ENCODE data around the gene SLC39A5.
"Not testable (repeated sequence)": the region's sequence is repeated elsewhere in the genome, so short reads cannot be mapped to it uniquely, and the experiment has no call there.

SLC39A5 gene, protein sequence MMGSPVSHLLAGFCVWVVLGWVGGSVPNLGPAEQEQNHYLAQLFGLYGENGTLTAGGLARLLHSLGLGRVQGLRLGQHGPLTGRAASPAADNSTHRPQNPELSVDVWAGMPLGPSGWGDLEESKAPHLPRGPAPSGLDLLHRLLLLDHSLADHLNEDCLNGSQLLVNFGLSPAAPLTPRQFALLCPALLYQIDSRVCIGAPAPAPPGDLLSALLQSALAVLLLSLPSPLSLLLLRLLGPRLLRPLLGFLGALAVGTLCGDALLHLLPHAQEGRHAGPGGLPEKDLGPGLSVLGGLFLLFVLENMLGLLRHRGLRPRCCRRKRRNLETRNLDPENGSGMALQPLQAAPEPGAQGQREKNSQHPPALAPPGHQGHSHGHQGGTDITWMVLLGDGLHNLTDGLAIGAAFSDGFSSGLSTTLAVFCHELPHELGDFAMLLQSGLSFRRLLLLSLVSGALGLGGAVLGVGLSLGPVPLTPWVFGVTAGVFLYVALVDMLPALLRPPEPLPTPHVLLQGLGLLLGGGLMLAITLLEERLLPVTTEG

DNA sequence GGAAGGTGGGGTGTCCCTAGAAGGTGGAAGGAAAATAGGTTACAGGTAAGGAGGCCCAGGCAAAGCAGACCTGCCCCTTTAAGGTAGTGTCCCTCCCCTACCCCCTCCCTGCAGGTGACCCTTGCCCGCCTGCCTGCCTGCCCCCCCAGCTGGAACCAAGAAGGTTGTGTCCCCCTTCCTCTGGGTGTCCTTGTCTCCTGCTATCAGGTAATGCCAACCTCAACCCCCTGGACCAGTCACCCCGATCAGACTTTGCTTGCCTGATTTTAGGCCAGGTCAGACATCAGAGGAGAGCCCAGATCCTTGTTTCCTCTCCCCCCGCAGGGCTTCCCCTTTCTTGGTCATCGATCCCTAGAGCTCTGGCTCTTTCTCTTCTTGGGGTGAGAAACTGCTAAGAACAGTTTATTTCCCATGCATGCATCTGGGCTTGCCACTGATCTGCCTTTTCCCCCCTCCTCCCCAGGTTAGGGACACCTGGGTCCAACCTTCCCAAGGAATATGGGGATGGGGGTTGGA, at the start of gene SLC39A5:
Gene SLC39A5, plus strand, starts transcription at position 136 of the 516 bp plus-strand sequence. CDS start 1,224 bp downstream, outside the sequence.
- no peak for DNase-seq

DNA sequence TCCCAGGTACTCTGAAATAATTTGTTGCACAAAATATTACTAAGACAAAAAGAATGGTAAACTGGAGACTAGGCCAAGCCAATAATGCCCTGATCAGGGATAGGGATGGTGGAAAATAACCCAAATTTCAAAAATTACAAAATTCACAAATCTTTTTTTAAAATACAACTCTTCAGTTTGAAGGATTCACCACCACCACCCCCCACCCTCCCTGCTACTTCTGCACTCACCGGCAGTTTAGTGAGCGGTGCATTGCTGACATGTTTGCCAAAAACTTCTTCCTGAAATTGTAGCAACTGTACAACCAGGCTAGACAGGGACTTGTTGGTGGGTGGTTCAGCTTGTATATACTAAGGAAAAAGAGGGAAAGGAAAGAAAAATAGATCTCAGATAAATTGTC, 42.9 kb upstream of the SLC39A5 start:
- DNase-seq = no peak

DNA sequence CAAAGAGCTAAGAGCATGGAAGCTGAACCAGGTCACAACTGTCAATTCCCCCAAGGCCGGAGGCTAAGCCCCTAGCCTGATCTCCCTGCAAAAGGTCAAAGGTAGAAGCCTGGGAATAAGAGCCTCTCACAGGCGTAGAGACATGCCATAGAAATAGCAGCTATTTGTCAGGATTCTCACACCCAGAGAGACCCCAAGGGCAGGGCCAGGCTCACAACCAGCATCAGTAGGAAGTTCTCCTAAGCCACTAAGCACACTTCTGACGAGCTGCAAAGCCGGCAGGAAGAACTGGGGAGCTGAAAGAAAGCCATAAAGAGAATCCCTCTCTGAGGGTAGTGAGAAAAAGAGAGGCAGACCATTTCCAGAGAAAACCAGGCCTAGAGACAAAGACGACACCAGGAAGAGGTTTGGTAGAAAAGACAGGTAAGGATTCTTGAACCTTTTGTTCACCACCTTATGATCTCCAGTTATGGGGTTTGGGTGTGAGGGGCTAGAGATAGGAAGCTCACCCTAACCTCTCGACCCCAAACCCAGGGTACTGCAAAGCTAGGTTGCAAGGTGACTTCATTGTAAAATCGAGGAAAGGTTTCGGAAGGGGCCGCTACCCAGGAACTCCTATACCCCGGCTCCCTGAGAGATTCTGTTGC, 41.6 kb upstream of the SLC39A5 start:
- no peak for DNase-seq

DNA sequence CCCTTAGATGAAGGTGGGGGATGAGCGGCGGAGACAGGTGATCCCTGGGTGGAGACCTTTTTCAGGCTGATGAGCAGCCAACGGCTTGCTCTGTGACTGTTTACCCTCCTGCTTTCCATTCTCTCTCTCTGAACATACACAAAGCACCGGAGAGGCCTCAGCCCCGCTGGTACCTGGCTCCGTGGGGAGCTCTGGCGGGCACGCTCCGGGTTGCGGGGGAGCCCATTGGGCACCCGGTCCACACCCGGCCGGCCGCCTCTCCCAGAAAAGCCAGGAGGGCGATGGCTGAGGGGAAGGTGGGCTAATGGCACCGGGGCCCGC, 41.1 kb upstream of the SLC39A5 start:
- no peak for DNase-seq

DNA sequence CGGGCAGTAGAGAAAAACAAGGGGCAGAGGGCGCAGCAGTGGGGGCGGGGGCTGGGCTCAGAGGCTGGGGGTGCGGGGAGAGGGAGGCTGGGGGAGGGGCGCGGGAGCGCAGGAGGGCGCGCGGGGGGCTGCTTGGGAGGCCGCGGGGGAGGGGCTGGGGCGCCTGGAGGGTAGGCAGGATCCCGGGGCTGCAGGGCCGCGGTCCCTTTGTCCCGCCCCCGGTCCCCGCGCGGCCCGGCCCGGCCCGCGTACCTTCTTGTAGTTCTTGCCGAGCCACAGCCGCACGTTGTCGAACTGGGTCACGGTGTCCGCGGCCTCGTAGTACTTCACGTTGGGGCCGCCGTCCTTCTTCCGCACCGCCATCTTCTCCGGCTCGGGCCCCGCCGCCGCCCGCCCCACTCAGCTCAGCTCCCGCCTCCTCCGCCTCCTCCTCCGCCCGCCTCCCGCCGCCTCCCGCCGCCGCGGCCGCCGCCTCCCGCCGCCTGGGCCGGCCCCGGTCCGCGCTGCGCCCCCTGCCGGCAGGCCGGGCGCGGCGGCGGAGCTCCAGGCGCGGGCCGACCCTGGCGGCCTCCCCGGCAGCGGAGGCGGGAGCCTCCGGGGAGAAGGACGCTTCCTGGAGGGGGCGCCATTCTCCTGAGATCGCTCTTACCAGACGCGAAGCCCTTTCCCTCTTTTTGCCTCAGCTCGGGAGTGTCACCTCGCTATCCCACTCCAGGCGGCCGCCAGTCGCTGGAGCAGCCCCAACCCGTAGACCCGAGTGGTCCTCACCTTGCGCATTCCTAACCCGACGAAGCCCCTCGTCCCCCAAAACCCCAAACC, 40.5 kb upstream of the SLC39A5 start, which contains the start of gene SMARCC2:
Gene SMARCC2, minus strand, starts transcription at position 385 of the 819 bp plus-strand sequence. Its CDS starts 22 bp downstream, at position 363.
- peak; percentile 84 for DNase-seq

DNA sequence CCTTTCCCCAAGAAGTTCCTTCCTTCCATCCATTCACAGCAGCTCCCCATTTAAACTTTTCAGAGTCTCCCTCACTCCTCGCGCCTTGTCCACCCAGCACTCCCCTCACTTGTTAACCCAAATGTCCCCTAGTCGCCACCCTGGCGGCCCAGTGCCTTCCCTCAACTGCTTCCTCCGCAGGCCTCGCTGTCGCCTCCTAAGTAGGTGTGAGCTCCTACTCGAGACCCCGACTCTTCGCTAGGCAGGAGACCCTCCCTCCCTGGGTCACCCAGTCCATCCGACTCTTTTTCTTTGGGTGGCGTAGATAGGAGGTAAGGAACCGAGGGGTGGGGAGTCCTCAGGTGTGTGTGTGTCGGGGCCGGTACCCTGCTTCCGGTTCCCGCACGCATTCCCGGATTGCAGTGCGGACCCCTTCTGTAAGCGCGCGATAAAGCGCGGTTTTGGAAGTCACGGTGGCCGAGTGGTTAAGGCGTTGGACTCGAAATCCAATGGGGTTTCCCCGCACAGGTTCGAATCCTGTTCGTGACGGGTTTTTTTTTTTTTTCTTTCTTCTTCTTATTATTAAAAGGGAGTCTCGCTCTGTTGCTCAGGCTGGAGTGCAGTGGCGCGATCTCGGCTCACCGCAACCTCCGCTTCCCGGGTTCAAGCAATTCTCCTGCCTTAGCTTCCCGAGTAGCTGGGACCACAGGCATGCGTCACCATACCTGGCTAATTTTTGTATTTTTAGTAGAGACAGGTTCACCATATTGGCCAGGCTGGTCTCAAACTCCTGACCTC, 39.7 kb upstream of the SLC39A5 start:
- DNase-seq = peak; percentile 84

DNA sequence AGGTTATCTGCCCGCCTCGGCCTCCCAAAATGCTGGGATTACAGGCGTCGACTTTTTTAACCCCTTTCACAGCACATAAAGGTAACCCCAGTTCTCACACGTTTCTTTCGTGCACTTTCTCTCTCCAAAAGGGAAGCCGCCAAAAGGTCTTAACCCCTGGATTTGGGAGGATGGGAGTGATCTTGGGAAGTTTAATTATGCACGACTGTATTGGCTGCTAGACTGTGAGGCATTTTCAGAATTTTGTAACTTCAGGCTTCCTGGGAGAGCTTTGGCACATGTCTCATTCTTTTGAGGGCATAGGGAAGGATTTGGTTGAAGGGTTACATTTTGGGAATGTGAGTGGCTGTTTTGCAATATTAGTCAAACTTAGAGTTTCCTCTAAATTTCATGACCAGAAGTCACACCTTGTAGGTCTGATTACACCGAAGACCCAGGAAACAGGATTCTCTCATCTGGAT, 39.1 kb upstream of the SLC39A5 start:
- DNase-seq = no peak

DNA sequence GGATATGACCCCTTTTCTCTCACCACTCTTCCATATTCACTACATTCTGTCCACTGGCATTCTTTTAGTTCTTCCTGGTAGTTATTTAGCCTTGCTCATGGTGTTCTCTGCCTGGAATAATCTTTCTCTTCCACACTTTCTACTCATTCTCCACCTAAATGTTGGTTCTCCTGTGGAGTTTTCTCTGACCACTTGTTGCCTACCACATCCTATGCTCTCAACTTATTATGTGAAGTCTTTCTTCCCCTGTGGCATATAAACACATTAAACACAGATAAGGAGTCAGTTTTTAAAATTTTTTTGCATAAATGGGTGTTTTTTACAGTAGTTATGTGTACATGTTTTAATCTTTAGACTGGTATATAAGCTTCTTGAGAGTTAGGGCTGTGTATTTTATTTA, 37.3 kb upstream of the SLC39A5 start:
- no peak for DNase-seq

DNA sequence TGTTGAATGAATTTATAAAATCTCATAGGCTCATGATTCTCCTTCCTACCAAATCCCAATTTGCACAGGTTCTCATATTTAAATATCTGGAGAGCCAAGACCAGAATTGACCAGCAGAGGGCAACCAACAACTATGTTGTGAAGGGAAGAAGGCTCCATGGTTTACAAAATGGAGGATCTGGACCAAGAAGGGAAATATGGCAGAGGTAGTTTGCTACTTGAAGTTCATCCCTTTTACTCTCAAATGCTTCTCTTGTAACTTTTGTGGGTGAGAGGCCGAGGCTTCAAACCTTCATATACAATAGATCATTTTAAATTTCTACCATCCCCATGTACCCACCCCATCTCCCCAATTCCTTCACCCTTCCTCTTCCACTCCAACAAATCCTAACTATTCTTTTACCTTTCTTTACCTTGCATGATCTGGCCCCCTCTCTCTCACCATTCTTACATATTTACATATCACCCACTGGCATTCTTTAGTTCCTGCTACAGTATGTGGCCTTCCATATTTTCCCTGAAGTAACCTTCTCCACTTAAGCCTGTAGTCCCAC, 36.7 kb upstream of the SLC39A5 start:
- DNase-seq = peak; percentile 60

DNA sequence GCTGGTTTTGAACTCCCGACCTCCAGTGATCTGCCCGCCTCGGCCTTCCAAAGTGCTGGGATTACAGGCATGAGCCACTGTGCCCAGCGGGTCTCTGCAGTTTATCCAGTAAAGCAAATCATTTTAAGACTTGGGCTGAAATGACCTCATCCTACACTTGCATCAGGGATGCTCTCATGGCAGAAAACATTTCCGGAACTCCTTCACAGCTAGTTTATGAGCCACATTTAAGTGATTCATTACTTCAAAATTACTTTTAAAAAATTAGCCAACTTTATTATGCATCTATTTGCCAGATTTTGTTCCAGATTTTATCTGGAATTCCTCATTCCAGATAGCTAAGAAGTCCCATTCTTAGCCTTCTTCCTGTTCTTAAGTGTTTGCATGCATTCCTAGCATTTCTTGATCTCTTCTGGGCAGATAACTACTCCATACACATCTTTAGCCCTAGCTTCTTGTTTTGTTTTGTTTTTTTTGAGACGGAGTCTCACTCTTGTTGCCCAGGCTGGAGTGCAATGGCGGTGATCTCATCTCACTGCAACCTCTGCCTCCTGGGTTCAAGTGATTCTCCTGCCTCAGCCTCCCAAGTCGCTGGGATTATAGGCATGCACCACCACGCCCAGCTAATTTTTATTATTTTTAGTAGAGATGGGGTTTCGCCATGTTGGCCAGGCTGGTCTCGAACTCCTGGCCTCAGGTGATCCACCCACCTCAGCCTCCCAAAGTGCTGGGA, 32.9 kb upstream of the SLC39A5 start:
- not testable (repeated sequence) for DNase-seq

DNA sequence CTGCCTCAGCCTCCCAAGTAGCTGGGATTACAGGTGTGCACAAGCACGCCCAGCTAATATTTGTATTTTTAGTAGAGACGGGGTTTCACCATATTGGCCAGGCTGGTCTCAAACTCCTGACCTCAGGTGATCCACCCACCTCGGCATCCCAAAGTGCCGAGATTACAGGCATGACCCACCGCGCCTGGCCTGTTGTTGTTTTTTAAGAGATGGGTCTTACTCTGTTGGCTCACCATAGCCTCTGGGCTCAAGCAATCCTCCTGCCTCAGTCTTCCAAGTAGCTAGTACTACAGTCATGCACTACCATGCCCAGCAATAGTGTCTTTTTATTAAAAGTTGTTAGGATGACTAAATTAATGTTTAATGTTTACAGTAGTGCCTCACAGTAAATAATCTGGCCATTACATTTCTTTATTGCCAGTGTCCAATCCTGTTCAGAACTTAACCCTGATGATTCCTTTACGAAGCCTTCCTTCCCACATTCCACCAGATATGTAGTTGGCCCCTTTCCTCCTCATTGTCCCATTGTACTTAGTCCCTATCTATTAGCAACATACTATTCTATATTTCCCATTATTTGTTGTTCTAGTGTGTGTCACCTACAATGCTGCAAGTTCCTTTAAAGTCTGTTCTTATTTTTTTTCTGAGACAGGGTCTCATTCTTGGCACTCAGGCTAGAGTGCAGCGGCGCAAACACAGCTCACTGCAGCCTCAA, 31.8 kb upstream of the SLC39A5 start:
- no peak for DNase-seq

DNA sequence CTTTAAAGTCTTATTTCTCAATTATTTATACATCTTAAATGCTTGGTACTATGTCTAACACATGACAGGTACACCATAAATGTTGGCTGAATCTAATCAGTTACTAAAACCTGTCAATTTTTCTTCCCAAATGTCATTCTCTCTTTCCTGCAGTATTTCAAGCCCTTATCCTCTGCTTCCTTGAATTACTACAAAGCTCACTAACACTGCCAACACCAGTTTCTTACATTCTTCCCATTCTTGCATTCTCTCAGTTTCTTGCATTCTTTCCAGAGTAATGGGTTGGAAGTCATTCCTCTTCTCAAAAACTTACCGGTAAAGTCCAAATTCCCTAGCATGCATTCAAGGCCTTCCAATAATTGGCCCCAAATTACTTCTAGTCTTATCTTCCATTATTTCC, 31.0 kb upstream of the SLC39A5 start:
- DNase-seq = no peak

DNA sequence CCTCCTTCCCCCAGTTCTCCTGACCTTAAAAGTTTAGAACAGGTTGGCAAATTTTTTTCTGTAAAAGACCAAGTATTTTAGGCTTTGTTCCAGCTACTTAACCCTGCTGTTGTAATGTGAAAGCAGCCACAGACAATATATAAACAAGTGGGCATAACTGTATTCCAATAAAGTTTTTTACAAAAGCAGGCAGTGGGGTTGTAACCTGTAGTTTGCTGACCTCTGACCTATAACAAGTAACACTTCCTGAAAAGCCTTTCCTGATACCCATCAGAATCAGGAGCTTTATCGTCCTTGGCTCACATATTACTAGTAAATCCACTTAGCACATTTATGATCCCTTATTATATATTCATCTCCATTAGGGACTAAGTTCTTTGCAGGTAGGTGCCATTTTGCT, 27.5 kb upstream of the SLC39A5 start:
- no peak for DNase-seq

DNA sequence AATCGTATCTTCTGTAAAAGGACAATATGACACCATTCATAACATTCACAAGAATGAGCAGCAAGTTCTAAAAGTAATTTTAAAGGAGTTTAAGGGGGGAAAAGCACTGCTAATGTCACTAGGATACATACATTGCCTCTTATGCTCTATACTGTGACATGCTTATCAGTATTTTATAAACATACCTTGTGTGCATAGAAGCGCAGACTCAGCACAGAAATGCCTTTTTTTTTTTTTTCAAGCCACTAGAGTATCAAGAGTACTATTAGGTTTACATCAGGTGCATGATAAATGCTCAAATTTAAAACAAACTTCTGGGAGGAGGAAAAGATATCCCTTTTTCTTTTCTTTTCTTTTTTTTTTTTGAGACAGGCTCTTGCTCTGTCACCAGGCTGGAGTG, 27.0 kb upstream of the SLC39A5 start:
- DNase-seq = no peak

DNA sequence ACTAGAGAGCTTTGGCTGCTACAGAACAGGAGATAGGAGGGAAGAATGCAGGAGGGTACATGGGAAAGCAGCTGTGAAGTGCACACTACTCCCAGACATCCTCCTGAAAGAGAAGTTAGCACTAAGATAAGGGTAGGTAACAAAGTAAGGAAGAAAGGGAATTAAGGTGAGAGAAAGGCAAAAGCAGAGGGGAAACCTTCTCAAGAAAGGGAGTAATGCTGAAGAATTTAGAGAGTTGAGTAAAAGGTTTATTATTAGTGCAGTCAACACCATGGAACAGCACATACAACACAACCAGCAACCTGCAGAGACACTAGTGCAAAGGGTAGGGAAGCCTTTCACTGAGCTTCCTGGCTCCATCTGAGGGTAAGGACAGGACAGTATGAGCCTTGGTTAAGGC, 25.6 kb upstream of the SLC39A5 start:
- no peak for DNase-seq

DNA sequence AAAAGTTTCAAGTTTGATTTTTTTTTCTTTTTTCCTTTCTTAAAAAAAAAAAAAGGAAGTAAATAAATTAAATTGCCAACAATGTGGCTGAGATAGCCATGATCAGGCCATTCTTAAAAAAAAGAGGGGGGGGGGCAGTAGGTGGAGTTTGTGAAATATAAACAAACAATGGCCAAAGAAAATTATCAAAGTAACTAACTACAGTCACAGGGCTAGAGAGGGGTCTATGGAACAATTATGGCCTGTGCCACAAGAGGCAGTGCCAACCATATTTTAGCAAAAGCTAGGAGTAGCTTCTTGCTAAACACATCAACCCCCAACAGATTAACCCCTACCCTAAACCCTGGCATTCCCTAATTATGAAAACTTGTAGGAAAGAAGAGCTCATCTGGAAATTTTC, 24.4 kb upstream of the SLC39A5 start:
- DNase-seq = no peak

DNA sequence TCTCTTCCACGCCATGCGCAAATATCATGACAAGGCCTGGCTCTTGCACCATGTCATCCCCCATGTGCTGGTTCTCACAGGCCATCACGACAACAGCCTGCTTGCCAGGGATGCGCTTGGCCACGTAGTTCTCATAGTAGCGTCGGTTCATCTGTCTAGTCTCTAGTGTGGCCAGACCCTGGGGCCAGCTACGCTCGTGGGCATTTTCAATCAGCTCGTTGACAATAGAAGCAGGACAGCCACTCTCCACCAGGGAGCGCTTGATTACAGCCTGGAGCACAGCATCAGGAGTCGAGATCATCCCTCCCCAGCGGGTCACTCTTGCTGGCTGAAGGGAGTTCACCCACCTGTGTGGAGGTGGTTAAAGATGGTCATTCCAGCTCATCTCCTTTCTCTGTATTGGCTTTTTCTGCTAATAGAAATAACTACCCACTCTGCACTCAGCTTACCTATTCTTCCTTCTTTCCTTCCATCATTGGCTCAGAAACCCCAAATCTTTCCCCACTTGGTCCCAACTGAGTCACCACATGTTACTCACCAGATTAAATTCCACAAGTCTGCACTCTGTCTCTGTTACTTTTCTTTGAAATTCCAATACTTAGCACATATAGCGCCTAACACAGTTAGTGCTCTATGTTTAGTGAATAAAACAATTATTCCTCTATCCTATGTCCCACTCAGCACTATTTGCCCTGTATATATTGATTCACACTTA, 23.2 kb upstream of the SLC39A5 start:
- peak; percentile 37 for DNase-seq

DNA sequence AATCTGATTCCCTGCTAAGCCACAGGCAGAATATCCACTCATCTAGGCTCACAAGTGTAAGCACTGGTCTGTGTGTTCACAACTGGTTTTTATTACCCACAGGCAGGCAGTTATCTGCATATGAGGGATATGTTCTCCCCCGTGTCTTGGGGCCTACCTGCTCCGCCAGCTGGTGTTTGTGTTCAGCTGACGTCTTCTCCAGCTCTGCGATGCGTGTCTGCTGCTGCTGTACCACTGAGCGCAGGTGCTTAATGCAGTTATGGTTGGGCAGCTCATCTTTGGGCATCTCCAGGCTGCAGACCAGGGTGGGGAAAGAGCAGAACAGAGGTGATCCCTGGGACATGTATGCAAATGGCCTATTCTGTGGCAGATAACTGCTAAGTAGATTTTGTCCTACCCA, 21.8 kb upstream of the SLC39A5 start:
- DNase-seq = no peak

DNA sequence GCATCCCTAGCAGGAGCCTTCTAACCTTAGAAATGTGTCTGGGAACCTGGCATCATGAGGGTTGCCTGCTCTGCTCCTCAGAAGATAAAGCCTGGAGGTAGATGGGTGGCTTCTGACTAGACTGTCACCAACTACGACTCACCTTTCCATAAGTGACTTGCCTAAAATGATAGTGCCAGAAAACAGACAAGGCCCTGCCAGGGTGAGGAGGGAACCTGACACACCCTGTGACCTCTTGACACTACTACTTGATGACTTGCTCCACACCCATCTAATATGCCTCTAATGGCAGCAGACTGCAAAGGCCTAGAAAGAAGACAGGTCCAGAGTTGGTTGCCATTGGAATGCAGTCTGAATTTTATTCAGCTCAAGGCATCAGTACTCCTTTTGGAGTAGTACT, 17.5 kb upstream of the SLC39A5 start:
- DNase-seq = no peak

DNA sequence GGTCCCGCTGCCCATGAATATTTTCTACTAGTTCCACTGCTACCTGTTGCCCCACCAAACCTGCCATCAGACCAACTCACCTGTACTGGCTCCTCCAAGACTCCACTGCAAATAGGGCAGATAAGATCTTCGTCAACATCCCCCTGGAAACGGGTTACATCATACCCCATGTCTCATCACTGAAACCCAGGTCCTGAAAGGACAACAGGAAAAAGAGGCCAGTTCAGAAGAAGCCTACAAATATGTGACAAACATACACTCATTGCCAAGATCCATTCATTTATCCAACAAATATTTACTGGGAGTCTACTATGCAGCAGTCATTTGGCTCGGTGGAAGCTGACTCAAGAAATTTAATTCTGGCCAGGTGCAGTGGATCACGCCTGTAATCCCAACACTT, 16.0 kb upstream of the SLC39A5 start:
- DNase-seq = no peak

Measured in stimulated activated CD4-positive, alpha-beta T cell treated with anti-CD3 and anti-CD28 coated beads, Interleukin-4, amount 100 ng/mL, for 1 hour (primary cell).